Glutamatergic neuron (in vitro differentiated cells): ENCODE measurements around the gene CD19. TPM values are rescaled to one million over a fixed set of nuclear protein-coding genes. Genes with fewer than 3 reads are reported as not detected.

Source experiments
- DNase-seq: peaks from one replicate; pipeline ENCODE4 v3.0.0; 2022
- H3K27ac Mint-ChIP-seq: one replicate; pipeline ENCODE4 v1.8.0; 2020; ENCODE audit warnings: mild to moderate bottlenecking, mixed read lengths, inconsistent platforms; ENCODE audit not compliant: unreplicated experiment
- H3K27me3 Mint-ChIP-seq: one replicate; pipeline ENCODE4 v1.8.0; 2020; ENCODE audit warnings: mild to moderate bottlenecking, moderate library complexity, mixed read lengths, inconsistent platforms; ENCODE audit not compliant: unreplicated experiment
- H3K36me3 Mint-ChIP-seq: one replicate; pipeline ENCODE4 v1.8.0; 2020; ENCODE audit warnings: mild to moderate bottlenecking, mixed read lengths, inconsistent platforms; ENCODE audit not compliant: unreplicated experiment
- H3K4me1 Mint-ChIP-seq: one replicate; pipeline ENCODE4 v1.8.0; 2020; ENCODE audit warnings: mild to moderate bottlenecking, low read depth, mixed read lengths, inconsistent platforms; ENCODE audit not compliant: unreplicated experiment
- H3K4me3 Mint-ChIP-seq: one replicate; pipeline ENCODE4 v1.8.0; 2020; ENCODE audit warnings: mild to moderate bottlenecking, mixed read lengths, inconsistent platforms; ENCODE audit not compliant: unreplicated experiment
- H3K9me3 Mint-ChIP-seq: one replicate; pipeline ENCODE4 v1.8.0; 2020; ENCODE audit warnings: mild to moderate bottlenecking, moderate library complexity, mixed read lengths, inconsistent platforms; ENCODE audit not compliant: unreplicated experiment
- total RNA-seq: library from RNA; stranded (reverse); fragmentation: NEBNext Ultra II Directional; extraction: Animal tissue kit (Norgen Biotek cat#: 25700); gene quantifications from one replicate; pipeline ENCODE4 v1.2.1, GENCODE V29; 2021; ENCODE audit not compliant: unreplicated experiment
- TF ChIP-seq, protein P1 (sequence below): fragments of 200-600 bp; sonication (generic); IDR thresholded peaks from one replicate; pipeline ENCODE4 v1.5.0; 2021; ENCODE audit not compliant: partially characterized antibody, unreplicated experiment

The CD19 gene
- total RNA-seq, 1 donor from 2014 or later = 0.27 TPM

DNA sequence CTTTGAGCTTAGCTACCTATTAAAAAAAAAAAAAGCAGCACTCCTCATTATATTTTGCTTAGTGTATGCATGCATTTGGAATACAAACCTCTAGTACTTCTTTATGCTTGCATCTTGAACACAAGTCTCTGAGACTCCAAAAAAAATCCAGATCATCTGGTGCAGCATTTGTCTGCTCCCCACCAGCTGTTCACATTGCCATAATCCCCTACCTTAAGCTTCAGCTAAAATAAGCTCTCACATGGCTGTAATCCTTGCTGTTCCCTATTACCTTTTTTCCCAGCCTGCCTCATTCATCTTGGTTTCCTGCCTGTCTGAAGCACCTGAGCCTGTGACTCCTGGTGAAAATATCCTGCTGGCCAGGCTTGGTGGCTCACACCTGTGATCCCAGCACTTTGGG, 11.5 kb downstream of the CD19 start:
- no peak for DNase-seq
- Mint-ChIP-seq H3K36me3 (no peaks in the 10 kb centered on the region), H3K4me3 (no peak overlapping the region), H3K9me3 (peaks cover 2% of the 10 kb centered on the region), H3K27ac (no peak overlapping the region), H3K27me3 (peaks cover 5% of the 10 kb centered on the region), H3K4me1 (peaks cover 13% of the 10 kb centered on the region)
- TF ChIP-seq, protein P1, sequence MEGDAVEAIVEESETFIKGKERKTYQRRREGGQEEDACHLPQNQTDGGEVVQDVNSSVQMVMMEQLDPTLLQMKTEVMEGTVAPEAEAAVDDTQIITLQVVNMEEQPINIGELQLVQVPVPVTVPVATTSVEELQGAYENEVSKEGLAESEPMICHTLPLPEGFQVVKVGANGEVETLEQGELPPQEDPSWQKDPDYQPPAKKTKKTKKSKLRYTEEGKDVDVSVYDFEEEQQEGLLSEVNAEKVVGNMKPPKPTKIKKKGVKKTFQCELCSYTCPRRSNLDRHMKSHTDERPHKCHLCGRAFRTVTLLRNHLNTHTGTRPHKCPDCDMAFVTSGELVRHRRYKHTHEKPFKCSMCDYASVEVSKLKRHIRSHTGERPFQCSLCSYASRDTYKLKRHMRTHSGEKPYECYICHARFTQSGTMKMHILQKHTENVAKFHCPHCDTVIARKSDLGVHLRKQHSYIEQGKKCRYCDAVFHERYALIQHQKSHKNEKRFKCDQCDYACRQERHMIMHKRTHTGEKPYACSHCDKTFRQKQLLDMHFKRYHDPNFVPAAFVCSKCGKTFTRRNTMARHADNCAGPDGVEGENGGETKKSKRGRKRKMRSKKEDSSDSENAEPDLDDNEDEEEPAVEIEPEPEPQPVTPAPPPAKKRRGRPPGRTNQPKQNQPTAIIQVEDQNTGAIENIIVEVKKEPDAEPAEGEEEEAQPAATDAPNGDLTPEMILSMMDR = no peak

DNA sequence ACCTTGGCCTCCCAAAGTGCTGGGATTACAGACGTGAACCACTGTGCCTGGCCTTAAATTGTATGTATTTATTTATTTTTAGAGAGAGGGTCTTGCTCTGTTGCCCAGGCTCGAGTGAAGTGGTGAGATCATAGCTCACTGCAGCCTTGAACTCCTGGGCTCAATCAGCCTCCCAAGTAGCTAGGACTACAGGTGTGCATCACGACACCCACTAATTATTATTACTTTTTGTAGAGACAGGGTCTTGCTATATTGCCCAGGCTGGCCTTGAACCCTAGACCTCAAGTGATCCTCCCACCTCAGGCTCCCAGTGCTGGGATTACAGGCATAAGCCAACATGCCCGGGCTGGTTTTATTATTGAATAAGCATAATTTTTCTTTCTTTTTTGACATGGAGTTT, 14.9 kb downstream of the CD19 start:
- TF ChIP-seq, protein P1 = no peak
- peaks cover 17% of the 10 kb centered on the region for H3K4me1 Mint-ChIP-seq
- H3K9me3 Mint-ChIP-seq = peaks cover 8% of the 10 kb centered on the region
- no peak overlapping the region for H3K4me3 Mint-ChIP-seq
- DNase-seq = no peak
- H3K27ac Mint-ChIP-seq = no peak overlapping the region
- H3K36me3 Mint-ChIP-seq = no peaks in the 10 kb centered on the region
- peaks cover 6% of the 10 kb centered on the region for H3K27me3 Mint-ChIP-seq

DNA sequence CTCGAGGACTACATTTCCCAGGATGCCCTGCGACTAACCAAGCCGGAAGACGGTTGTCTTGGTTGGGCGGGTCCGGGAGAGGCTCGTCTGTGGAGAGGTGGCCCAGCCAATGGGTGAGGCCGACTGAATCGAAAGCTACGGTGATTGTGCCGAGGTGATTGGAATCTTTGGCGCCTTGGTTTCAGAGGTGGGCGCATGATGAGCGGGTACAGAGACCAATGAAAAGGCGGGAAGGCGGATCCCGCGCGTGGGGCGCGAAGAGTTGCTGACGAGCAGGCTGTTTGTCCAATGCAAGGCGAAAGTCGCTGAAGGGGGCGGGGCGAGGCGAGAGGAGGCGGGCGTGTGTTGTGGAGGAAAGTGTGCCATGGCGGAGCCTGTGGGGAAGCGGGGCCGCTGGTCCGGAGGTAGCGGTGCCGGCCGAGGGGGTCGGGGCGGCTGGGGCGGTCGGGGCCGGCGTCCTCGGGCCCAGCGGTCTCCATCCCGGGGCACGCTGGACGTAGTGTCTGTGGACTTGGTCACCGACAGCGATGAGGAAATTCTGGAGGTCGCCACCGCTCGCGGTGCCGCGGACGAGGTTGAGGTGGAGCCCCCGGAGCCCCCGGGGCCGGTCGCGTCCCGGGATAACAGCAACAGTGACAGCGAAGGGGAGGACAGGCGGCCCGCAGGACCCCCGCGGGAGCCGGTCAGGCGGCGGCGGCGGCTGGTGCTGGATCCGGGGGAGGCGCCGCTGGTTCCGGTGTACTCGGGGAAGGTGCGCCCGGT, 19.1 kb downstream of the CD19 start, which contains the start of gene NFATC2IP:
Gene NFATC2IP, plus strand, starts transcription at position 290 of the 762 bp plus-strand sequence. Its CDS starts 75 bp downstream, at position 365.
- Mint-ChIP-seq H3K4me1 (peaks cover 13% of the 10 kb centered on the region), H3K27me3 (peaks cover 4% of the 10 kb centered on the region), H3K27ac (peak within 1 kb of the TSS; percentile 90), H3K36me3 (no peaks in the 10 kb centered on the region), H3K4me3 (peak within 1 kb of the TSS; percentile 99), H3K9me3 (peaks cover 8% of the 10 kb centered on the region)
- TF ChIP-seq, protein P1 = no peak
- peak; percentile 99 for DNase-seq

DNA sequence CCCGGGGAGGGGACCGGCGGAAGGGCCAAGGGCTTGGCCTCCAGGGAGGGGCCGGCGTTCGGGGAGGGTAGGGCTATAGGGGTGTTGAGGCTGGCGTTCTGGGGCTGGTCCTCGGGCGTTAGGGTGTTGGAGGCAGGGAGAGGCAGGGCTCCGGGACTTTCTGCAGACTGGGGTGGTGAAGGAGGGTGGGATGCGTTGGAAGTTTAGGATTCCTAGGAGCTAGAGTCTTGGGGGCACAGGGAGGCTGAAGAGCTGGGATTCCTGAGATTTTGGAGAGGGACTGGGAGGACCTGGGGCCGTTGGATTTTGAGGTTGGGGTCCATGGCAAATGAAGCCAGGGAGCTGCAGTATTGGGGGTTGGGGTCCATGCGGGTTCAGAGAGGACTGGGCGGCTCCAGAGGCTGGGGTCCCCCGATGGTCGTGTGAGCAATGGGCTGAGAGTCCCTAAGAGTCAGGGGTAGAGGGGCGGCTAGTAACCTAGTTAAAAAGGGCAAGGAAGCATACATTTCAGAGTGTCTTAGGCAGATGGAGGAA, 19.7 kb downstream of the CD19 start:
- peak; percentile 47 for DNase-seq
- Mint-ChIP-seq H3K9me3 (peaks cover 8% of the 10 kb centered on the region), H3K36me3 (peaks cover 3% of the 10 kb centered on the region), H3K4me1 (peaks cover 12% of the 10 kb centered on the region), H3K4me3 (peak overlapping the region; percentile 99), H3K27me3 (peaks cover 5% of the 10 kb centered on the region), H3K27ac (peak overlapping the region; percentile 90)
- TF ChIP-seq, protein P1 = no peak

DNA sequence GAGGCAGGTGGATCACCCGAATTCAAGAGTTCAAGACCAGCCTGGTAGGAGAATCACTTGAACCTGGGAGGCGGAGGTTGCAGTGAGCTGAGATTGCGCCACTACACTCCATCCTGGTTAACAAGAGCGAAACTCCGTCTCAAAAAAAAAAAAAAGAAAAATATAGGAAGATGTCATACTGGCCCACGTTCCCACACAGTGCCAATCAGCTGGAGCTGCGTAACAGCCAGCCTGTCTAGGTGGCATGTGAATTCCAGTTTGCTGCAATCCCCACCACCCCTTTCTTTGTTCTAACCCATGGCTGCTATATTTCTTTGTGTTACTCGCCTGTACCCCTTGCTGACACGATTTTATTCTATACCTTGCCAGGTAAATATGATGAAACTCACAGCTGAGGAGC, 26.4 kb downstream of the CD19 start:
- DNase-seq = no peak
- Mint-ChIP-seq H3K27ac (no peak overlapping the region), H3K9me3 (no peaks in the 10 kb centered on the region), H3K27me3 (peaks cover 6% of the 10 kb centered on the region), H3K4me1 (no peaks in the 10 kb centered on the region), H3K36me3 (peaks cover 5% of the 10 kb centered on the region), H3K4me3 (no peak overlapping the region)
- TF ChIP-seq, protein P1 = no peak
